Progenitor cell of endocrine pancreas (in vitro differentiated cells): ENCODE measurements around the gene CRADD. TPM values are rescaled to one million over a fixed set of nuclear protein-coding genes. Genes with fewer than 3 reads are reported as not detected.

Experiments
- DNase-seq: peaks from one replicate; pipeline ENCODE4 v3.0.0; 2021; ENCODE audit warnings: low spot score; ENCODE audit not compliant: unreplicated experiment
- H3K27ac Mint-ChIP-seq: 2 replicates; pipeline ENCODE4 v1.8.0; 2021; ENCODE audit warnings: mild to moderate bottlenecking, moderate library complexity, mixed read lengths
- H3K27me3 Mint-ChIP-seq: 2 replicates; pipeline ENCODE4 v1.8.0; 2021; ENCODE audit warnings: mixed read lengths
- H3K36me3 Mint-ChIP-seq: 2 replicates; pipeline ENCODE4 v1.8.0; 2022; ENCODE audit warnings: mixed read lengths; ENCODE audit not compliant: insufficient read depth
- H3K4me1 Mint-ChIP-seq: 2 replicates; pipeline ENCODE4 v1.8.0; 2021; ENCODE audit warnings: low read depth, mixed read lengths
- H3K4me3 Mint-ChIP-seq: 2 replicates; pipeline ENCODE4 v1.8.0; 2021; ENCODE audit warnings: low read depth, mild to moderate bottlenecking, moderate library complexity, mixed read lengths
- H3K9me3 Mint-ChIP-seq: 2 replicates; pipeline ENCODE4 v1.8.0; 2021; ENCODE audit warnings: low read depth, mixed read lengths
- CTCF ChIP-seq: fragments of 200-600 bp; sonication (generic); IDR thresholded peaks from one replicate; pipeline ENCODE4 v1.5.0; 2021; ENCODE audit warnings: antibody characterized with exemption, mild to moderate bottlenecking; ENCODE audit not compliant: unreplicated experiment
- total RNA-seq: library from RNA; stranded (reverse); gene quantifications from 2 replicates; pipeline ENCODE4 v1.2.1, GENCODE V29; 2021

Gene CRADD
- total RNA-seq, 1 donor from 2014 or later = 11.7 TPM

- no peak overlapping the region for H3K4me3 Mint-ChIP-seq
- no peaks in the 10 kb centered on the region for H3K9me3 Mint-ChIP-seq
- no peak for TF ChIP-seq CTCF
- no peak overlapping the region for H3K27ac Mint-ChIP-seq
- H3K27me3 Mint-ChIP-seq = no peaks in the 10 kb centered on the region
- H3K4me1 Mint-ChIP-seq = no peaks in the 10 kb centered on the region
- no peak for DNase-seq
- H3K36me3 Mint-ChIP-seq = no peaks in the 10 kb centered on the region
These were observed 112.6 kb downstream of the CRADD start for GRCh38 chr12:93789767-93790166.

GRCh38 chr12:93790472-93791152, 113.4 kb downstream of the CRADD start:
- no peak for TF ChIP-seq CTCF
- DNase-seq = no peak
- H3K27ac Mint-ChIP-seq = no peak overlapping the region
- H3K9me3 Mint-ChIP-seq = no peaks in the 10 kb centered on the region
- H3K4me3 Mint-ChIP-seq = no peak overlapping the region
- H3K36me3 Mint-ChIP-seq = no peaks in the 10 kb centered on the region
- no peaks in the 10 kb centered on the region for H3K27me3 Mint-ChIP-seq
- H3K4me1 Mint-ChIP-seq = no peaks in the 10 kb centered on the region

- no peaks in the 10 kb centered on the region for H3K4me1 Mint-ChIP-seq
- H3K36me3 Mint-ChIP-seq = no peaks in the 10 kb centered on the region
- H3K27ac Mint-ChIP-seq = no peak overlapping the region
- no peaks in the 10 kb centered on the region for H3K27me3 Mint-ChIP-seq
- no peak for DNase-seq
- no peak for TF ChIP-seq CTCF
- H3K9me3 Mint-ChIP-seq = no peaks in the 10 kb centered on the region
- no peak overlapping the region for H3K4me3 Mint-ChIP-seq
These were observed 115.8 kb downstream of the CRADD start for GRCh38 chr12:93793007-93793406.

- H3K4me1 Mint-ChIP-seq = no peaks in the 10 kb centered on the region
These were observed 116.8 kb downstream of the CRADD start for GRCh38 chr12:93793983-93794382.

GRCh38 chr12:93794738-93795137, 117.6 kb downstream of the CRADD start:
- no peaks in the 10 kb centered on the region for H3K27me3 Mint-ChIP-seq
- TF ChIP-seq CTCF = no peak
- H3K4me1 Mint-ChIP-seq = no peaks in the 10 kb centered on the region
- H3K4me3 Mint-ChIP-seq = no peak overlapping the region
- H3K36me3 Mint-ChIP-seq = no peaks in the 10 kb centered on the region
- H3K27ac Mint-ChIP-seq = no peak overlapping the region
- no peaks in the 10 kb centered on the region for H3K9me3 Mint-ChIP-seq
- DNase-seq = no peak

More at GRCh38 chr12:93793983-93794382, 116.8 kb downstream of the CRADD start:
- H3K4me3 Mint-ChIP-seq = no peak overlapping the region
- no peaks in the 10 kb centered on the region for H3K36me3 Mint-ChIP-seq
- no peak for TF ChIP-seq CTCF
- H3K27ac Mint-ChIP-seq = no peak overlapping the region
- H3K27me3 Mint-ChIP-seq = no peaks in the 10 kb centered on the region
- DNase-seq = no peak
- H3K9me3 Mint-ChIP-seq = no peaks in the 10 kb centered on the region
